AG09309 (cell line): ENCODE data around the gene NT5M.

ENCODE experiments used
- DNase-seq: peaks from one replicate; pipeline ENCODE4 v3.0.0-alpha.2; 2010; ENCODE audit warnings: low read depth
- H3K4me3 ChIP-seq: 2 replicates; pipeline ENCODE4 v1.5.1; 2011; ENCODE audit warnings: mild to moderate bottlenecking, low read depth, low read length, moderate library complexity; ENCODE audit not compliant: control insufficient read depth
- CTCF ChIP-seq: IDR thresholded peaks from 2 replicates; pipeline ENCODE4 v1.5.1; 2011; ENCODE audit warnings: mild to moderate bottlenecking, low read depth, low read length, inconsistent platforms; ENCODE audit not compliant: insufficient read depth, control insufficient read depth; ENCODE audit errors: missing control alignments

Gene NT5M

GRCh38 chr17:17313350-17313991, 10.3 kb downstream of the NT5M start:
- H3K4me3 ChIP-seq, result no peak overlapping the region
- no peak for DNase-seq
- peak; percentile 52 for TF ChIP-seq CTCF

GRCh38 chr17:17314501-17315071, 11.4 kb downstream of the NT5M start:
- no peak for TF ChIP-seq CTCF
- no peak for DNase-seq
- H3K4me3 ChIP-seq, result no peak overlapping the region

- TF ChIP-seq CTCF, result no peak
- no peak for DNase-seq
- no peak overlapping the region for H3K4me3 ChIP-seq
Measured at GRCh38 chr17:17315142-17315821, 12.1 kb downstream of the NT5M start.

DNA sequence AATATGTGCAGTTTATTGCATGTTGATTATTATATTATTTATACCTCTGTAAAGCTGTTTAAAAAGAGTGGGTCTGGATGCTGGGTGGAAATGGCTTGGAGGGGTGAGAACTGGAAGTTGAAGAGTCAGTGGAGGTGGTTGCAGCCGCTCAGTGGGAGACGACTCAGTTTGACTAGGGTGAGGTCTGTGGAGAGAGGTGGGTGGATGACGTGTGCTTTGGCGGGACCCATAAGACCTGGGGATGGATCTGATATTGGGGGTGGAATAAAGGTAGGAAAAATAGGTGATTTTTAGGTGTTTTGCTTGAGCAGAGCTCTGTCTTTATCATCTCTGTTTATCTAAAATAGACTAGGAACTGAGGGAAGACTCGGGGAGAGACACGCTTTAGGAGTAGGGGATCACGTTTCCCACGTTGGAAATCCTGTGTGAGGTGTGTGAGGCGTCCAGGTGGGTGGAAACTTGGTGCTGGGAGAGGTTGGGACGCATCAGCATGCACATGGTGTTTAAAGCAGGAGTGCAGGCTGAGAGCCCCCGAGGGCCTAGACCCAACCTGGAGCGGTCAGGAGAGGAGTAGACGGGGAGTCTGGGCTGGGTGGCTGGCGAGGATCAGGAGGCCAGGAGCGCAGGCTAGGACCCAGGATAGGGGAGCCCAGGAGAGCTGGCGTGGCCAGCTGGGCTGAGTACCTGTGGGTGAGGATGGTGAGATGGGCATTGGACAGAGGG, 17.2 kb downstream of the NT5M start:
- H3K4me3 ChIP-seq, result no peak overlapping the region
- no peak for DNase-seq
- no peak for TF ChIP-seq CTCF

DNA sequence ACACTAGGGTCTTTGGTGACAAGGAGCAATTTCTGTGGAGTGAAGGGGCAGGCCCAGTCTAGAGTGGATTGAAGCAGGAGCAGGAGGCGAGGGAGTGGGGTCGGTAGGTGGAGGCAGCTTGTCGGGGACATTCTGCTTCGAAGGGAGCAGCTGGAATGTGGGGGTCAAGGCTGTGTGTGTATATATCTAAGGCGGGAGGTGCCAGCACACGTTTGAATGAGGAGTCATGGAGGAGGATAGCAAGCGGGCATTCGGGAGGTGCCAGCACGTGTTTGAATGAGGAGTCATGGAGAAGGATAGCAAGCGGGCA, 17.7 kb downstream of the NT5M start:
- no peak for DNase-seq
- H3K4me3 ChIP-seq, result no peak overlapping the region
- TF ChIP-seq CTCF, result no peak

GRCh38 chr17:17321356-17322025, 18.3 kb downstream of the NT5M start:
- no peak for DNase-seq
- no peak for TF ChIP-seq CTCF
- no peak overlapping the region for H3K4me3 ChIP-seq
